CD1c-positive myeloid dendritic cell (primary cell): ENCODE data around the gene AURKA.
"Not testable (repeated sequence)": the region's sequence is repeated elsewhere in the genome, so short reads cannot be mapped to it uniquely, and the experiment has no call there.

Experiments used
- DNase-seq: peaks from one replicate; pipeline ENCODE4 v3.0.0-alpha.2; 2016; ENCODE audit errors: extremely low spot score

Gene AURKA

GRCh38 chr20:56422076-56422823 lies 30.2 kb upstream of the AURKA start:
- DNase-seq = peak; percentile 86

GRCh38 chr20:56420940-56421688 lies 29.1 kb upstream of the AURKA start:
- DNase-seq = no peak

- DNase-seq = no peak
Measured at GRCh38 chr20:56420028-56420427, 28.0 kb upstream of the AURKA start.

GRCh38 chr20:56418385-56418861 lies 26.4 kb upstream of the AURKA start:
- DNase-seq = no peak

- no peak for DNase-seq
Measured at GRCh38 chr20:56417911-56418310, 25.9 kb upstream of the AURKA start.

- no peak for DNase-seq
Measured at GRCh38 chr20:56417402-56417801, 25.4 kb upstream of the AURKA start.

- peak; percentile 75 for DNase-seq
Measured at GRCh38 chr20:56414842-56415765, 23.1 kb upstream of the AURKA start.

- DNase-seq = no peak
Measured at GRCh38 chr20:56412949-56413348, 20.9 kb upstream of the AURKA start.

GRCh38 chr20:56412473-56412790 lies 20.4 kb upstream of the AURKA start:
- DNase-seq = no peak

- DNase-seq = peak; percentile 84
Measured at GRCh38 chr20:56411759-56412472, 19.9 kb upstream of the AURKA start, which contains the start of gene CASS4. CASS4 (plus strand) TSS chr20:56412260; CDS start chr20:56412459, 199 bp downstream.

GRCh38 chr20:56411287-56411686 lies 19.3 kb upstream of the AURKA start:
- DNase-seq = not testable (repeated sequence)

- DNase-seq = no peak
Measured at GRCh38 chr20:56409956-56410355, 17.9 kb upstream of the AURKA start.

- DNase-seq = peak; percentile 81
Measured at GRCh38 chr20:56409521-56409920, 17.5 kb upstream of the AURKA start.

GRCh38 chr20:56406910-56407309 lies 14.9 kb upstream of the AURKA start:
- no peak for DNase-seq

GRCh38 chr20:56405356-56405755 lies 13.3 kb upstream of the AURKA start:
- DNase-seq = not testable (repeated sequence)

GRCh38 chr20:56403465-56403864 lies 11.4 kb upstream of the AURKA start:
- DNase-seq = no peak

GRCh38 chr20:56400001-56400640 lies 8.1 kb upstream of the AURKA start:
- peak; percentile 85 for DNase-seq

- no peak for DNase-seq
Measured at GRCh38 chr20:56395166-56395565, 3.2 kb upstream of the AURKA start.

- no peak for DNase-seq
Measured at GRCh38 chr20:56393653-56394052, 1.6 kb upstream of the AURKA start.

GRCh38 chr20:56392881-56393482 lies 967 bp upstream of the AURKA start:
- DNase-seq = no peak
